SJSA1 (cell line): Measurements from ENCODE around the gene H2BK1. TPM values are rescaled to one million over a fixed set of nuclear protein-coding genes. Genes with fewer than 3 reads are reported as not detected.

Experiments used
- DNase-seq, 2 experiments: peaks; one replicate each; pipeline ENCODE4 v3.0.0-alpha.2; 2015 to 2020; ENCODE audit warnings: low spot score in 2 of 2, low read depth in 1 of 2
- H3K27ac ChIP-seq: fragments of 250-450 bp; sonication (Bioruptor Pico); 2 replicates; pipeline ENCODE4 v1.5.1; 2020; ENCODE audit warnings: mild to moderate bottlenecking, moderate library complexity
- H3K27me3 ChIP-seq: fragments of 250-450 bp; sonication (Bioruptor Pico); replicated peaks from 2 replicates; pipeline ENCODE4 v1.5.1; 2020; ENCODE audit warnings: mild to moderate bottlenecking, moderate library complexity
- H3K36me3 ChIP-seq: fragments of 250-450 bp; sonication (Bioruptor Pico); 2 replicates; pipeline ENCODE4 v1.5.1; 2020; ENCODE audit warnings: mild to moderate bottlenecking
- H3K4me1 ChIP-seq: fragments of 250-450 bp; sonication (Bioruptor Pico); replicated peaks from 2 replicates; pipeline ENCODE4 v1.6.1; 2021; ENCODE audit warnings: mild to moderate bottlenecking
- H3K4me3 ChIP-seq: fragments of 250-450 bp; sonication (Bioruptor Pico); 2 replicates; pipeline ENCODE4 v1.5.1; 2020; ENCODE audit warnings: mild to moderate bottlenecking
- H3K9me3 ChIP-seq: fragments of 250-450 bp; sonication (Bioruptor Pico); replicated peaks from 2 replicates; pipeline ENCODE4 v1.5.1; 2020; ENCODE audit warnings: mild to moderate bottlenecking
- total RNA-seq: library from RNA; depleted of rRNA; stranded (reverse); fragments of >200 nt; shearing (Covaris generic); gene quantifications from 2 replicates; pipeline ENCODE4 v1.2.3, GENCODE V29; 2014

H2BK1 gene
- total RNA-seq, 1 experiment from 2014 or later = not detected

DNA sequence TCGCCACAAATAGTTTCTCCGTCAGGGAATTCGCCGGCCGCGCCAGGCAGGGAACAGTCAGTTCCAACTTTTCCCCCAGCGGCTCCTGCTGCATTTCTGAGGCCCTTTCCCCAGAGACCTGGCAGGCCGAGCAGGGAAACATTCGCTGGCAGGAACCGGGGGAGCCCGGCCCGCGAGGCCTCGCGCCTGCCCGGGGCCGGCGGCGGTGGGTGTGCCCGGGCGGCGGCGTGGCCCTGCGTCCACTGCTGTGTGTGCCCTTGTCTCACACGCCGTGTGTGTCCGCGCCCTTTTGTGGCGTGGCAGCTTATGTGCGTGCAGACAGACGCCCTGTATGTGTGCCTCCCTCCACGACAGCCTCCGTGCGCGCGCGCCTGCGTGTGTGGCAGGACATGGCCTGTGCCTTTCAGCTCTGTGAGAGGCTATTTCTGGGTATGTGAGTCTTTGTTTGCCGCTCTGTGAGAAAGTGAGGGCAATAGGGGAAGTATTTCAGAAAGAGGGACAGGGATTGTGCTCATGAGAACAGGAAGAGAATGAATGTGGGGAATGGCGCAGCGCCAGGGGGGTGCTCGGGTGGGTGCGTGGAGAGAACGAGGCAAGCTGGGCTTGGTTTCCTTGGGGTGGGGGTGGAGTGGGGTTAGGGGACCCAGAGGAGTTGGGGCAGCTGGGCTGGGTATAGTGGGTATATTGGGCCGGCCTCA lies 38.9 kb upstream of the H2BK1 start:
- Histone ChIP-seq H3K36me3 (0 out of 2 replicates have a peak, but pooled peaks cover 9% of the 10 kb centered on the region), H3K9me3 (no peaks in the 10 kb centered on the region; the same call in 1 of the 2 replicates), H3K4me3 (peak overlapping the region; percentile 59), H3K4me1 (peaks cover 59% of the 10 kb centered on the region), H3K27ac (peak overlapping the region; percentile 66), H3K27me3 (no peaks in the 10 kb centered on the region)
- peak; percentile 71 to 74 for DNase-seq

DNA sequence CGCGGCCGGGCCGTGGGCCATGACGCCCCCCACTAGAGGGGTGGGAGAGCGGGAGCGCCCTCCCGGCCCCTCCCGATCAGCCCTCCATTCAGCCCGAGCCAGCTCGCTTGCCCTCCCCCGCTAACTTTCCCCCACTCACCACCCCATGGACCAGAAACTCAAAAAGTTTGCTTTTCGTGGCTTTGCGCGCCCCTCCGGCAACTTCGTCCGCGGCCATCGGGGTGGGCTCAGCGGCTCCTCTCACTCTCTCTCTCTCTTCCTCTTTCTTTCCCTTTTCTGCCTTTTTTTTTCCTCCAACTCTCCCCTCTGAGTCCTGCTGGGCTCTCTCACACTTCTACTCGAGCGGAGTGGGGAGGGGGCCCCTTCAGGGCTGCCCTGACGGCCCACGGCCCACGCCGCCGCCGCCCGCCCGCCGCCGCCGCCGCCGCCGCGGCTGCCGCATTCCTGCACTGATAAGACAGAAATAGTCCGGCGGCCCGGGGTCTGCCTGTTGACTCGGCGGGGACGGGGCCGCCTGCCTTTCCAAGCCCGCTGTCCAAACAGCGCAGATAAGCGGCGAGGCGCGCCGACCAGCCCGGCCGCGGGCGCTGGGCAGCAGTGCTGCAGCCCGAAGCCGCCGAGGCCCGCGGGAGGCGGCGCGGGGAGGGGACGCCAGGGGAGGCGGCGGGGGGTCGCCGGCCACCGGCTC lies 38.2 kb upstream of the H2BK1 start, which contains the start of gene SMARCD3:
SMARCD3 (minus strand) TSS at position 349 of the 688 bp plus-strand sequence; CDS start at position 217, 132 bp downstream.
- Histone ChIP-seq H3K27me3 (no peaks in the 10 kb centered on the region), H3K27ac (peak within 1 kb of the TSS; percentile 66), H3K4me3 (peak within 1 kb of the TSS; percentile 59), H3K36me3 (0 out of 2 replicates have a peak, but pooled peaks cover 9% of the 10 kb centered on the region), H3K4me1 (peaks cover 59% of the 10 kb centered on the region), H3K9me3 (no peaks in the 10 kb centered on the region; the same call in 1 of the 2 replicates)
- peak; percentile 62 to 75 for DNase-seq

DNA sequence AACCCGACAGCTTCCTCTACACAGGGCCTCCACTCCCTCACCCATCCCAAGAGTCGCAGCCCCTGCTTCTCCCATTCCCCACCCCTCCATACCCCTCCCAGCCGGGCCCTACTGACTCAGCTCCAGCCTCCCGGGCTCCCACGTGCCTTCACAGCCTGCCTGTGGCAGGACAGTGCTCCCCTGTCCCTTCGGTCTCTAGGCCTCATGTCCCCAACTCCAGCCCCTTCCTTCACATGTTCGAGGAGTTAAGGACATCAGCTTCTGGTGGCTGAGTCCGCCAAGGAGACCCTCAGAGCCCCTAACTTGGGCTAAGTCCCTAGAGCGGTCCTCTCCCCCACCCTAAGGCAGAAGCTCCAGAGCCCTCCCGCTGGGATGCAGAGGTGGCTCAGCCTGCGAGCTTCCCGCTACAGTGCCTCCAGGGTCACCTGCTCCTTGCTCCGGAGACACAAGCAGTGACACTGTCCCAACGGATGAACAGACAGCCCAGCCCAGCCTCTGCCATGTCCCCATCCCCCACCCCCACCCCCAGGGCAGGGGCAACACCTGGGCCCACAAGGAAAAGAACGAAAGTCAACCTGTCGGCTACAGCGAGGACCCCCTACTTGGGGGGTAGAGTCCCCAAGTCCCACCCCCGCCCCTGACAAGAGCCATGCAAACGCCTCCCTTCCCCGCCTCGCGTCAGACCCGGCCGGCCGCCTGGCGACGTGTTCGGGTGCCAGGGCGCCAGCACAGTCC lies 37.5 kb upstream of the H2BK1 start:
- Histone ChIP-seq H3K36me3 (0 out of 2 replicates have a peak, but pooled peaks cover 9% of the 10 kb centered on the region), H3K4me1 (peaks cover 55% of the 10 kb centered on the region), H3K27me3 (no peaks in the 10 kb centered on the region), H3K4me3 (peak overlapping the region; percentile 59), H3K27ac (peak overlapping the region; percentile 66), H3K9me3 (no peaks in the 10 kb centered on the region; the same call in 1 of the 2 replicates)
- DNase-seq = no peak

DNA sequence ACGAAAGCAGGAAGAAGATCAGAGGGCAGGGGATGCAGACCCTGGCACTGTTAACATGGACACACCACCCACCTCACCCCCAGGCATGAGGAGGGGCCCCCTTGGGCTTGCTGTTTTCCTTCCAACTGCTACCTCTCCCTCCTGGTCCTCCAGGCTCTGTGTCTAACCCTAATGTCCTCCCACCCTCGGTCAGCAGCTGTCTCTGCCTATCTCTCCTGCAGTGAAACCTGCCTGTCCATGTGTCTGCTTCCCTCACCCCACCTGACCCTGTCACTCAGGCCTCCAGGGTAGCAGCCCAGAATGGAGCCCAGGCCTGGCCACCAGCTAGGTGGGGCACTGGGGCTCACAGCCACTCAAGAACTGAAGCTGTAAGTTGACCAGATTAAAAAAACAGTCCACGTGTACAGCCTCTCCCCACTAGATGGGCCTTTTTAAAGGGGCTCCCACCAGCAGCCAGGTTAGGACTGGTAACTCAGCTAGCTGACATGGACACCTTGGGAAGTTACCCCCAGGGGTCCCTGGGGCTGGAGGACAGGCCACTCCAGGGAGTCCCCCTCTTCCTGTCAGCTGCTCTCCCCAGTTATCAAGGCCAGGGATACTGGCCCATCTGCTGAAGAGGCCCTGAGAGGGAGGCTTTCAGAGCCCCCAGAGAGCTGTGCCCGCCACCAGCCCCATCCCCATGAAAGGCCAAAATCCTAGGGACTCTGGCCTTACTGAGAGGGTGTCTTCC lies 36.7 kb upstream of the H2BK1 start:
- peak overlapping the region; percentile 59 for H3K4me3 ChIP-seq
- no peak overlapping the region for H3K27ac ChIP-seq
- H3K27me3 ChIP-seq = no peaks in the 10 kb centered on the region
- H3K4me1 ChIP-seq = peaks cover 47% of the 10 kb centered on the region
- H3K36me3 ChIP-seq = peaks cover 10% of the 10 kb centered on the region; the same call in 1 of the 2 replicates
- H3K9me3 ChIP-seq = no peaks in the 10 kb centered on the region; the same call in 1 of the 2 replicates
- DNase-seq = no peak

DNA sequence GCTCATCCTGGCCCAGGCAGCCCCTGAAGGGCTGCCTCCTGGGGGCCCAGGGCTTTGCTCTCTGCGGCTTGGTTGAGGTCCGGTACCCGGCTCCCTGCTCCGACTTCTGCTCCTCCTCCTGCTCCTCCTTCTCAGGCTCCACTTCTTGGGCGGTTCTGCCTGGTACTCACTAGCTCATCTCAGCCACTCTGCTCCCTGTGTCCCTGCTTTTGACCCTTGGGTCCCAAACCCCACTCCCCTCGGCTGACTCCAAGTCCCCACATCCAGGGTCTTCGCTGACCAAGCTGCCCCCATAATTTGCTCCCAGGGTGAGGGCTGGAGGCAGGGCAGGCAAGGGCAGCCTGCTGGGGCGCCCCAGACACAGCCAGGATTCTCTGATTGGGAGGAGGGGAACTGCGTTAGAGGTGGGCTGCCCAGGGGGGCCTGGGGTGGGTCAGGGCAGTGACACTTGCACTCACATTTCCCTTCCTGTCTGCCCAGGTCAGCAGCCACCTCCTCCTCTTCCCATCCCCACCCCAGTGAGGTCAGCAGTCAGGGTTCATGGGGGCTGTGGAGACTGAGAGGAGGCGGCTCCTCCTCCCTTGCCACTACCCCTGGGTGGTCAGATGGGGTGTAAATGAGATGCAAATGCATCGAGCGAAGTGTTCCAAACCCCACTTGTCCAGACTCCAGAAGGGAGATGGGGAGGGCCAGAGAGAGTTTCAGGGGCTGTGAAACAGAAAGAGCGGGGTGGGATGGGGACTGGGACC lies 36.0 kb upstream of the H2BK1 start:
- Histone ChIP-seq H3K36me3 (peaks cover 14% of the 10 kb centered on the region), H3K27ac (no peak overlapping the region), H3K4me1 (peaks cover 42% of the 10 kb centered on the region), H3K4me3 (no peak overlapping the region), H3K9me3 (no peaks in the 10 kb centered on the region; the same call in 1 of the 2 replicates), H3K27me3 (no peaks in the 10 kb centered on the region)
- no peak for DNase-seq

DNA sequence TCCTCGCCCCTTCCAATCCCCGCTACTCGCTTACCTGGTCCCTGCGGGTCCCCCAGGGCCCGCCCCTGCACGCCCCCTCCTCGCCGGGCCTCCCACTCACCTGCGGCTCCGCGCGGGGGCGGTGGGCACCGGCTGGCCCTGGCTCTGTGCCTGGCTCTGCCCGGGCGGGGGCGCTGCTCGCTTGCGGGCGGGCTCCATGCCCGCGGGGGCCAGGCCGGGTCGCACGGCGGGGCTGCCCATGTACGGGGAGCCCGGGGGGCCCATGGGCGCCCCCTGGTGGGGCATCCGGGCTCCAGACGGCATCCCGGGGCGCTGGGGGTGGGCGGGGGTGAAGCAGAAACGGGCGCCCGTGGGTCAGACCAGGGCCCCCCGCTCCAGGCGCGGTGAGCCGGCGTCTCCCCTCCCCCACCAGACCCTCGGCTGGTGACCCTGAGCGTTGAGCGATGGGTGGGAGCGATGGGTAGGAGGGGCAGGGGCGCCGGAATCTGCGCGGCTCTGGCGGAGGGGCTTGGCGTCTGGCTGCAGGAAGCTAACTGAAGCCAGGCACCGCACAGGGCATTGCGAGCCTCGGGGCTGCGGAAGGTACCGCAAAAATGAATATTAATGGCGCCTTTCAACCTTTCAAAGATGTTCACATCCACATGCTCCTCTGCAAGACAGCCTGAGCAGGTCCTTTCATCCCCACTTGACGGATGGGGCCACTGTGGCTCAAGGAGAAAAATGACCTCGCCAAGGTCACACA lies 35.2 kb upstream of the H2BK1 start:
- H3K27ac ChIP-seq = no peak overlapping the region
- no peak overlapping the region for H3K4me3 ChIP-seq
- H3K4me1 ChIP-seq = peaks cover 36% of the 10 kb centered on the region
- H3K9me3 ChIP-seq = no peaks in the 10 kb centered on the region; the same call in 1 of the 2 replicates
- DNase-seq = no peak
- H3K27me3 ChIP-seq = no peaks in the 10 kb centered on the region
- peaks cover 20% of the 10 kb centered on the region for H3K36me3 ChIP-seq

DNA sequence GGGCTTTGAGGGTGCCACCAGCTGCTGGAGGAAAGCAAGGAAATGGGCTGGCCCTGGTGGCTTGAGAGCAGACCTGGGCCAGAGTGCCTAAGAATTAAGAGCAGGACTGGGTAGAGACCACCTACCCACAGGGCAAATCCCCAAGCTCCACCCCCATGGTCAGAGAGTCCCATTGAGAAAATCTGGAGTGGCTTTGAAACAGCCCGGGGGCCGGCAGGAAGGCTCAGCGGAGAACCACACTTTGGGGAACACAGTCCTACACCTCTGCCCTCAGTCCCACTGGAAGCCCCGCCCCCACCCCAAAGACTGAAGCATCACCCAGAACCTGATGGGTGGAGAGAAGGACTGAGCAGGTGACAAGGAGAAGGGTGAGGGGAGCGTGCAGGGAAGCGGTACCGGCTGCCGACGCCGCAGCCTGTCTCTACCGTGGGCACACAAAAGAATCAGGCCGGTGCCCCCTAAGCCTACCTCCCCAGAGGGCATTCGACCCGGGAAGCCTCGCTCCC lies 34.6 kb upstream of the H2BK1 start:
- no peak overlapping the region for H3K27ac ChIP-seq
- H3K27me3 ChIP-seq = no peaks in the 10 kb centered on the region
- H3K9me3 ChIP-seq = no peaks in the 10 kb centered on the region; the same call in 1 of the 2 replicates
- H3K4me3 ChIP-seq = no peak overlapping the region
- no peak for DNase-seq
- peaks cover 31% of the 10 kb centered on the region for H3K4me1 ChIP-seq
- peaks cover 24% of the 10 kb centered on the region for H3K36me3 ChIP-seq

DNA sequence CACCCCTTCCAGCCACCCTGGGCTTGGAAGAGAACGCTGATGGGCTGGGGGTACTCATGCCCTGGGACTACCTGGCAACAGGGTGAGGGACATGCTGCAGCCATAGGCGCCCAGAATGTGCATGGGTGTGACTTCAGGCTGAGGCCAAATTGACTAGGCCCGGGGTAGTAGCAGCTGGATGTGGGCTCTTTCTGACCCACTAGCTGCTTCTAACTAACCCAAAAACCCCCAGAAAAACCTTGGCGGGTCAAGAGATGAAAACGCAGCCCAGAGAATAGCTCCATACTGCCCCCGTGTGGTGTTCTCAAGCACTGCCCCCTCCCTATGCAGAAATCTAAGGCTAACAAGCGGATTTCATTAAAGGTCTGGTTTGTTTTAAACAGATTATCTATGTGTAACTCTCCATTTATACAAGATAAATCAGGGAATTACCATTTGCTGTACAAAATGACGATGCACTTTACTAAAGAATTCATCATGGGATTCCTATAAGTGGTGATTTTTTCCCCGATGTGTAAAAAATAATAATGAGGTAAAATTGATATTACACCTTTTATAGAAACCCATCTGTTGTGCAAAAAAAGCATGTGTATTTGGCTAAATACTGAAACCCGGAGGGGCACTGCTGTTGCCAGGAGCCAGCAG lies 34.0 kb upstream of the H2BK1 start:
- Histone ChIP-seq H3K4me3 (no peak overlapping the region), H3K4me1 (peaks cover 25% of the 10 kb centered on the region), H3K36me3 (peaks cover 28% of the 10 kb centered on the region), H3K27ac (no peak overlapping the region), H3K27me3 (no peaks in the 10 kb centered on the region), H3K9me3 (no peaks in the 10 kb centered on the region; the same call in 1 of the 2 replicates)
- peak in 1 of 2 experiments; percentile 47 for DNase-seq

DNA sequence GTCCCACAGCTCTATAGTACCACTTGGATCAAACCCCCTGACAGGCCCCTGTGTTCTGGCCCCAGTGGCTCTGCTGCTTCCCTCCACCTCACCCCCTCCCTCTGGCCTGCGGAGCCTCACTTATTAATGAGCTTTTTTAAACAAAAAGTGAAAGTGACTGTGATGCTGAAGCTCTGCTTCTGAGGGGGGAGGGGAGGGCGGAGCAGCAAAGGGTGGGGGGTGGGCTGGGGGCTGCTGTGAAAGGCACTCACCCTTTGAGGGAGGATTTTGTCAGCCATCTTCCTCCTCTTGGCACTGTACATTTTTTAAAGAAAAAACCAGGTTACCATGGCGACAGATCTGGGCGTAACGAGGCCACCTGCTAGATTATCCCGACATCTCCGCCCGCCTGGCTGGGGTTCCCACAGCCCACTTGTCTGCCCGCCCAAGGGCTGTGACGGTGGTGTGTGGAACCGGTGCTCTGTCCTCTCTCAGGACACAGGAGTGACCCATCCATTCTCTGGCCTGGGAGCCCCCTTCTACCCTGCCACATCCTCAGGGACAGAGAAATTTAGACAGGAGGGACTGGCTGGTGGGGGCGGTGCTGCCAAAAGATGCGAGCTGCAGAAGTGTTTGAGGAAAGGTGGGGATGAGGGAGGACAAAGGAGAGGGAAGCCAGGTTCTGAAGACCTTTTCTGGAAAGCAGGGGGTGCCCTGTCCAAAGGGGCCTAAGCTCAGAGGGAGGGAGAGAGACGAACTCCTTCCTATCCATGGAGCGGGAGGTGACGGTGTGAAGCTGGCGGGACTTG lies 33.3 kb upstream of the H2BK1 start:
- peaks cover 35% of the 10 kb centered on the region for H3K36me3 ChIP-seq
- H3K4me1 ChIP-seq = peaks cover 18% of the 10 kb centered on the region
- H3K27ac ChIP-seq = no peak overlapping the region
- no peak for DNase-seq
- no peaks in the 10 kb centered on the region for H3K9me3 ChIP-seq
- H3K27me3 ChIP-seq = no peaks in the 10 kb centered on the region
- H3K4me3 ChIP-seq = no peak overlapping the region

DNA sequence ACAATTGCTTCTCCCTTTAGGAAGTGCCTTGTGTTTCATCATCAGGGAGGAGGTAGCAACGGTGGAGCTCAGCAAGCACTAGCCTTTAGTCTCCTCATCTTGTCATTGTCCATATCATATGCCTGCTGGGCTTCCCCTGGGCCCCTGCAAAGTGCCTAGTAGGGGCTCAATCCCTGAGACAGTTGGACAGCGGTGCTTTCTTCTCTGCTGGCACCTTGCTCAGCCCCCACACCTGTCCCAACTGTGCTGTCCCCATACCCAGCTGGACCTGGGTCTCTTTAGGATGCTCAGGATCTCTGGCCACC lies 32.7 kb upstream of the H2BK1 start:
- H3K27ac ChIP-seq = no peak overlapping the region
- H3K4me1 ChIP-seq = peaks cover 18% of the 10 kb centered on the region
- H3K27me3 ChIP-seq = no peaks in the 10 kb centered on the region
- peaks cover 41% of the 10 kb centered on the region for H3K36me3 ChIP-seq
- no peak for DNase-seq
- H3K9me3 ChIP-seq = no peaks in the 10 kb centered on the region
- H3K4me3 ChIP-seq = no peak overlapping the region
